ENCODE results near the gene SKP1.

The SKP1 gene

DNA sequence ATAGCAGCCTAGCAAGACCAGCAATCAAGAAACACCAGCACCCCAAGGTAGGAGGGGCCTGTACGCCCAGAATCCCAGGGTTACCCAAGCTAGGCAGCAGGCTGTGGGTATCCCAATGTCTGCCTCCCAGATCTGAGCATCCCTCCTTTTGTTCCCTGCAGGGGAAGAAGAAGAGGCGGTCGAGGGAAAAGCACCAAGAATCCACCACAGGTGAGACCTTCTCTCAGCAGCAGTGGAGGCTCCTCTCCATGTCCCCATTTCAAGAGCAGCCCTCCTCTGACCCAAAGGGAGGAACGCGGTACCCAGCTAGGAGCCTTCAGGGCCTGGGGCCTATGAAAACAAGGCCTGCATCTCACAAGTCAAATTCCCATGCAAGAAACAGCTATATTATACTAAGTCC, 33.3 kb downstream of the SKP1 start:
- Histone ChIP-seq H4K20me1 (ENCODE audit: control insufficient read depth, insufficient read depth, low read depth, low read length) (peaks cover 9% of the 10 kb centered on the region; the same call in 1 of the 2 replicates), H3K36me3 (ENCODE audit: control insufficient read depth, low read length) (peaks cover 40% of the 10 kb centered on the region), H3K79me2 (ENCODE audit: control insufficient read depth, low read length) (peaks cover 14% of the 10 kb centered on the region), H3K9me2 (replicated peaks; ENCODE audit: control insufficient read depth, low read length) (no peaks in the 10 kb centered on the region), H3K9me3 (ENCODE audit: control insufficient read depth, insufficient read depth, low read length) (no peaks in the 10 kb centered on the region), H3K4me1 (ENCODE audit: control insufficient read depth, low read length) (peaks cover 6% of the 10 kb centered on the region), H3K27ac (ENCODE audit: low read depth, low read length) (no peak overlapping the region), H3K4me2 (ENCODE audit: low read length) (no peak overlapping the region), H3K4me3 (ENCODE audit: low read length) (no peak overlapping the region), H3K27me3 (ENCODE audit: control insufficient read depth, low read length) (no peaks in the 10 kb centered on the region), H3F3A (ENCODE audit: control insufficient read depth, insufficient read depth) (peaks cover 4% of the 10 kb centered on the region; the same call in 1 of the 2 replicates)
- TF ChIP-seq, protein P1, sequence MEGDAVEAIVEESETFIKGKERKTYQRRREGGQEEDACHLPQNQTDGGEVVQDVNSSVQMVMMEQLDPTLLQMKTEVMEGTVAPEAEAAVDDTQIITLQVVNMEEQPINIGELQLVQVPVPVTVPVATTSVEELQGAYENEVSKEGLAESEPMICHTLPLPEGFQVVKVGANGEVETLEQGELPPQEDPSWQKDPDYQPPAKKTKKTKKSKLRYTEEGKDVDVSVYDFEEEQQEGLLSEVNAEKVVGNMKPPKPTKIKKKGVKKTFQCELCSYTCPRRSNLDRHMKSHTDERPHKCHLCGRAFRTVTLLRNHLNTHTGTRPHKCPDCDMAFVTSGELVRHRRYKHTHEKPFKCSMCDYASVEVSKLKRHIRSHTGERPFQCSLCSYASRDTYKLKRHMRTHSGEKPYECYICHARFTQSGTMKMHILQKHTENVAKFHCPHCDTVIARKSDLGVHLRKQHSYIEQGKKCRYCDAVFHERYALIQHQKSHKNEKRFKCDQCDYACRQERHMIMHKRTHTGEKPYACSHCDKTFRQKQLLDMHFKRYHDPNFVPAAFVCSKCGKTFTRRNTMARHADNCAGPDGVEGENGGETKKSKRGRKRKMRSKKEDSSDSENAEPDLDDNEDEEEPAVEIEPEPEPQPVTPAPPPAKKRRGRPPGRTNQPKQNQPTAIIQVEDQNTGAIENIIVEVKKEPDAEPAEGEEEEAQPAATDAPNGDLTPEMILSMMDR (IDR thresholded peaks at IDR 0.05; ENCODE audit: low read depth, low read length, poor library complexity, severe bottlenecking): no peak
- no peak for TF ChIP-seq EZH2phosphoT487 (IDR thresholded peaks at IDR 0.05; ENCODE audit: borderline replicate concordance, low read length)

DNA sequence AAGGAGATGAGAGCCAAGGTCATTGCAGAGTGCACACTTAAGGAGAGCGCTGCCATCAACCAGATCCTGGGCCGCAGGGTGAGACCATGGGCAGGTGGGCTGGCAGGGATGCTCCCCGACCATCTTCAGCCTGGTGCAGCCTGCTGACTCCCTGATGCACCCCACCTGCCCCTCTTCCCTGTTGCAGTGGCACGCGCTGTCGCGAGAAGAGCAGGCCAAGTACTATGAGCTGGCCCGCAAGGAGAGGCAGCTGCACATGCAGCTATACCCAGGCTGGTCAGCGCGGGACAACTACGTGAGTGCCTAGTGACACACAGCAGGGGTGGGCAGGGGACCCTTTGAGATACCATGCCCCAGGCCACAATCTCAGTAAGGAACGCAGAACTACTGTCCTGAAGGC, 33.9 kb downstream of the SKP1 start:
- Histone ChIP-seq H3K9me3 (ENCODE audit: control insufficient read depth, insufficient read depth, low read length) (no peaks in the 10 kb centered on the region), H3K36me3 (ENCODE audit: control insufficient read depth, low read length) (peaks cover 35% of the 10 kb centered on the region), H3K79me2 (ENCODE audit: control insufficient read depth, low read length) (peaks cover 11% of the 10 kb centered on the region), H3F3A (ENCODE audit: control insufficient read depth, insufficient read depth) (no peaks in the 10 kb centered on the region; the same call in 1 of the 2 replicates), H3K27me3 (ENCODE audit: control insufficient read depth, low read length) (no peaks in the 10 kb centered on the region), H3K27ac (ENCODE audit: low read depth, low read length) (no peak overlapping the region), H3K4me1 (ENCODE audit: control insufficient read depth, low read length) (peaks cover 12% of the 10 kb centered on the region), H3K4me3 (ENCODE audit: low read length) (no peak overlapping the region), H4K20me1 (ENCODE audit: control insufficient read depth, insufficient read depth, low read depth, low read length) (peaks cover 6% of the 10 kb centered on the region; the same call in 1 of the 2 replicates), H3K9me2 (replicated peaks; ENCODE audit: control insufficient read depth, low read length) (no peaks in the 10 kb centered on the region), H3K4me2 (ENCODE audit: low read length) (no peak overlapping the region)
- TF ChIP-seq EZH2phosphoT487 (IDR thresholded peaks at IDR 0.05; ENCODE audit: borderline replicate concordance, low read length): no peak
- TF ChIP-seq, protein P1 (IDR thresholded peaks at IDR 0.05; ENCODE audit: low read depth, low read length, poor library complexity, severe bottlenecking): no peak

DNA sequence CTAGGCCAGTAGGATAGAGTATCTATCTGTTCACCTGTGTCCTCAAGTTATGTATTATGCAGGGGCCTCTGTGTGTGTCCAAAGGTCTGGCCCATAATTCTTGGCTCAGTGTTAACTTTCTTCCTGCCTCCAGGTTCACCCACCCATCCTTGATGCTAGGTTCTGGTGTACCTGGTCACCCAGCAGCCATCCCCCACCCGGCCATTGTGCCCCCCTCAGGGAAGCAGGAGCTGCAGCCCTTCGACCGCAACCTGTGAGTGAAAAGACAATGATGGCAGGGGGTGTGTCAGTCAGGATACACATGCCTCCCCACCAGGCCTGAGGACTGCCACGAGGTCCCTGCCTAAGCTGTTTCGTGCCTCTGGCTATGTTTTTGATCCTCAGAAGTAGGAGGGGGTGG, 34.7 kb downstream of the SKP1 start:
- Histone ChIP-seq H4K20me1 (ENCODE audit: control insufficient read depth, insufficient read depth, low read depth, low read length) (peaks cover 6% of the 10 kb centered on the region; the same call in 1 of the 2 replicates), H3K36me3 (ENCODE audit: control insufficient read depth, low read length) (peaks cover 35% of the 10 kb centered on the region), H3K27ac (ENCODE audit: low read depth, low read length) (no peak overlapping the region)

More for the DNA sequence above, 34.7 kb downstream of the SKP1 start:
- Histone ChIP-seq H3K4me1 (ENCODE audit: control insufficient read depth, low read length) (peaks cover 18% of the 10 kb centered on the region), H3K4me3 (ENCODE audit: low read length) (no peak overlapping the region), H3F3A (ENCODE audit: control insufficient read depth, insufficient read depth) (no peaks in the 10 kb centered on the region; the same call in 1 of the 2 replicates), H3K4me2 (ENCODE audit: low read length) (no peak overlapping the region), H3K79me2 (ENCODE audit: control insufficient read depth, low read length) (peaks cover 11% of the 10 kb centered on the region), H3K27me3 (ENCODE audit: control insufficient read depth, low read length) (no peaks in the 10 kb centered on the region), H3K9me2 (replicated peaks; ENCODE audit: control insufficient read depth, low read length) (no peaks in the 10 kb centered on the region), H3K9me3 (ENCODE audit: control insufficient read depth, insufficient read depth, low read length) (no peaks in the 10 kb centered on the region)
- no peak for TF ChIP-seq EZH2phosphoT487 (IDR thresholded peaks at IDR 0.05; ENCODE audit: borderline replicate concordance, low read length)
- TF ChIP-seq, protein P1 (IDR thresholded peaks at IDR 0.05; ENCODE audit: low read depth, low read length, poor library complexity, severe bottlenecking): no peak

Measured in DOHH2 (cell line).